NB4 (cell line): Measurements from ENCODE around the gene DUOX2.

Experiments
- DNase-seq: peaks from one replicate; pipeline ENCODE4 v3.0.0; 2010; ENCODE audit warnings: low read depth
- H3K4me3 ChIP-seq: one replicate; pipeline ENCODE4 v1.5.1; 2011; ENCODE audit warnings: mild to moderate bottlenecking, low read depth, low read length, moderate library complexity
- CTCF ChIP-seq: IDR thresholded peaks from one replicate; pipeline ENCODE4 v1.5.1; 2012; ENCODE audit warnings: low read depth, low read length
- MAX ChIP-seq: IDR thresholded peaks from 2 replicates; pipeline ENCODE4 v1.6.1; 2011; ENCODE audit warnings: low read depth, low read length
- MYC ChIP-seq: IDR thresholded peaks from 2 replicates; pipeline ENCODE4 v1.6.1; 2011; ENCODE audit warnings: low read depth, low read length
- POLR2A ChIP-seq: IDR thresholded peaks from 2 replicates; pipeline ENCODE4 v1.6.1; 2011; ENCODE audit warnings: mild to moderate bottlenecking; ENCODE audit not compliant: insufficient read length; ENCODE audit errors: extremely low read depth

DUOX2 gene

DNA sequence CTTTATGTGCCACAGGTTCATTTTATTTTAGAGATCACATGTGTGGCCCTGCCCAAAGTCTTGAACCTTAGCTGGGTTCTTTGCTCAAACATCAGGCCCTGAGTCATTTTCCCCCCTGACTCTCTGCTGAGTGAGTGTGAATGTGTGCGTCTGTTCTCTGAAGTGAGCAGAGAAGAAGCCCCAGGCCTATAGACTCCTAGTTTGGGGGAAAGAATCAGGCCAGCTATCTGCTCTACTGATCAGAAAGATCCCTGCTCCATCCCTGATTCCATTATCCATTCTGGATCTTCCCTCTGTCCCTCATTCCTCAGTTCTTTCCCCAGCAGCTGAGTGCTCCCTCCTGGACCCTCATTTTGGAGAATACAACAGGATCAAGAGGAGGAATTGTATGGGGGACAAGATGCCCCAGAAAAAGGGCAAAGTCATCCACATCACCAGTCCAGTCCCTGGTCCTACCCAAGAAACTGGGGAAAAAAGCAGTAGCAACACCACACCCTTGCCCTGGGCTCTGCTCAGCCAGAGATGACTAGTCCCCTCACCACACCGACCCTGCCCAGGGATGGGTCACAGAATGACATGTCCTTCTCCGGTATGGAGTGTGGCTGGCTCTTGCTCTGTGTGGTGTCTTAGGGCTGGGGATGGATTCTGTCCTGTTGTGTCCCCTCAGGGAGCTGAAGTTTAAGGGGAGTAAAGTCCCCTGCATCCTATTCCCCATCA is 19.0 kb upstream of the DUOX2 start:
- TF ChIP-seq MYC, result no peak
- no peak for TF ChIP-seq POLR2A
- TF ChIP-seq MAX, result no peak
- no peak for TF ChIP-seq CTCF
- no peak for DNase-seq
- no peak overlapping the region for H3K4me3 ChIP-seq

DNA sequence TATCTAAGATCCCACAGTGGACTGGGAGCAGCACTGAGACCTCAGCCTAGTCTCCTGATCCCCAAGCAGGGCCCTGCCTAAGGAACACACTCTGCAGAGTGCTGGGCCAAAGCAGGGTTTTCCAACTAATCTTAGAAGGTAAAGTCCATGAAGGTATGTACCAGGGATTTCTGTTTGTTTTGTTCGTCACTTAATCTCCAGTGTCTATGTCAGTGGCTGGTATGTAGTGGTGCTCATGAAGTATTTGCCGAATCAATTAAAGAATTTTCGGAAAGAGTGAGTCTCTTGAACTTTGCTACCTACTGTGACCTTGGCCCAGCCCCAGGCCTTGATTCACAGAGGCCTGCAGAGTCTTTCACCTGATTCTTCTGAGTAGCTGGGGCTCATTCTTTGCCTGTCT is 17.5 kb upstream of the DUOX2 start:
- H3K4me3 ChIP-seq, result no peak overlapping the region
- no peak for TF ChIP-seq POLR2A
- no peak for TF ChIP-seq MAX
- no peak for TF ChIP-seq MYC
- TF ChIP-seq CTCF, result no peak
- DNase-seq, result no peak

DNA sequence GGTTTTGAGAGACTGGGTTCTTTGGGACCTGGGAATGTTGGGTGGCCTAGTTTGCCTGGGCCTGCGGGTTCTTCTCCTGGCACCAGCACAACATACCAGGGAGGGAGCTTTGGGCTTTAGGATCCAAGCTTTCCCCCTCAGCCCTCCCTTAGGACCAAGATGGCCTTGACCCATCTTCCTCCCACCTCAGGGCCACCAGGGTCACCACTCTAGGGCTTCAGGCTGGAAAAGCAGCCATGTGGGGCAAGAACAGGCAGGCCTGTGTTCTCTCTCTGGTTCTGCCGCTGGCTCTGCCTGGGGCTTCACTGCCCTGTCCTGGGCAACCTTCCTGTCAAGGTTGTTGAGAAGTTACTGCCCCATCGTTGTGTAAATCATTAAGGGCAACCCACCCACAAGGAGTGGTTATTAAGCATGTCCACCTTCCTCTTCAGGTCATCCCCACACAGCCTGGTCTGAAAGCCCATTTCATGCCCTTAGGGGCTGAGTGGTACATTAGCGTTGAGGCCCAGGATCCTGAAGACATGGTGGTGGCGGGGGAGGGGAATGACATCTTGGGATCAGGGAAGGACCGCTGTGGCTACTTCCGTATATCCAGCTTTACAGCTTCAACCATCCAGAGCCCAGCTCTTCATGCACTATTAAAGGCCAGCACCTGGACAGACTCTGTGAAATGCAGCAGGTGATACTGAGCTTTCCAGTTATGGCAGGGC is 16.5 kb upstream of the DUOX2 start:
- H3K4me3 ChIP-seq, result no peak overlapping the region
- TF ChIP-seq MYC (no peak), CTCF (no peak), MAX (no peak), POLR2A (no peak)
- DNase-seq, result no peak

GRCh38 chr15:45129651-45130129 is 15.7 kb upstream of the DUOX2 start, which contains the start of the genes DUOX1 and DUOXA1:
Gene DUOX1 (plus strand): TSS chr15:45129994. CDS start chr15:45131967, 1,973 bp downstream.
Gene DUOXA1 (minus strand): TSS chr15:45129879. CDS start chr15:45123014, 6,865 bp downstream.
- no peak for DNase-seq
- no peak for TF ChIP-seq MYC
- no peak for TF ChIP-seq POLR2A
- no peak for TF ChIP-seq MAX
- TF ChIP-seq CTCF, result no peak
- H3K4me3 ChIP-seq, result no peak within 1 kb of the TSS

GRCh38 chr15:45128971-45129639 is 15.1 kb upstream of the DUOX2 start:
- no peak overlapping the region for H3K4me3 ChIP-seq
- DNase-seq, result no peak
- TF ChIP-seq MYC (no peak), CTCF (no peak), MAX (no peak), POLR2A (no peak)
